K562 (cell line): ENCODE results near the gene GCNA. TPM values are rescaled to one million over a fixed set of nuclear protein-coding genes. Genes with fewer than 3 reads are reported as not detected.

Experiments used
- CTBP1 ChIP-seq: fragments of 450-650 bp; IDR thresholded peaks from 2 replicates; pipeline ENCODE4 v1.6.1; 2016; ENCODE audit warnings: borderline replicate concordance
- EWSR1 ChIP-seq: fragments of 450-650 bp; IDR thresholded peaks from 2 replicates; pipeline ENCODE4 v1.6.1; 2018; ENCODE audit warnings: borderline replicate concordance, mild to moderate bottlenecking, low read depth, moderate library complexity; ENCODE audit not compliant: partially characterized antibody
- FOXJ2 ChIP-seq: fragments of 200-800 bp; sonication (Bioruptor generic); IDR thresholded peaks from 2 replicates; pipeline ENCODE4 v1.6.1; 2016; ENCODE audit warnings: missing genetic modification characterization, missing compliant biosample characterization
- KLF1 ChIP-seq: fragments of 450-650 bp; IDR thresholded peaks from 2 replicates; pipeline ENCODE4 v1.6.1; 2016; ENCODE audit warnings: missing genetic modification characterization, missing compliant biosample characterization
- SMARCE1 ChIP-seq: fragments of 450-650 bp; IDR thresholded peaks from 2 replicates; pipeline ENCODE4 v1.7.1; 2016; ENCODE audit warnings: mild to moderate bottlenecking
- SMC3 ChIP-seq: conservative IDR thresholded peaks from 2 replicates; pipeline ENCODE4 v1.6.1; 2011; ENCODE audit warnings: low read depth, low read length, improper control_type of control experiment; ENCODE audit not compliant: insufficient read depth
- TEAD1 ChIP-seq, 2 experiments: fragments of 450-650 bp in 1 of 2; sonication (generic) in 1 of 2; formaldehyde crosslinking; IDR thresholded peaks; 2 replicates each; pipeline versions ENCODE4 v1.4.0 to v1.8.0; 2020 to 2022; ENCODE audit warnings: mild to moderate bottlenecking in 2 of 2, missing genetic modification reagents in 1 of 2
- ZNF197 ChIP-seq: fragments of 200-800 bp; sonication (Bioruptor generic); IDR thresholded peaks from 2 replicates; pipeline ENCODE4 v1.6.1; 2016; ENCODE audit warnings: low read depth, missing genetic modification characterization, missing compliant biosample characterization
- ZNF354B ChIP-seq: fragments of 250-450 bp; sonication (Bioruptor Pico); IDR thresholded peaks from 2 replicates; pipeline ENCODE4 v1.4.0; 2020
- ZNF57 ChIP-seq: fragments of 450-650 bp; formaldehyde crosslinking; IDR thresholded peaks from 2 replicates; pipeline ENCODE4 v1.4.0; 2020; ENCODE audit warnings: mild to moderate bottlenecking, moderate library complexity
- ZNF668 ChIP-seq: fragments of 250-450 bp; sonication (Bioruptor Pico); IDR thresholded peaks from 2 replicates; pipeline ENCODE4 v1.8.0; 2022; ENCODE audit warnings: mild to moderate bottlenecking, inconsistent platforms
- polyA plus RNA-seq, 8 experiments: library from polyadenylated mRNA; depleted of rRNA in 4 of 8; stranded (reverse) in 5 of 8; unstranded in 3 of 8; fragments of >200 nt; fragmentation: Nextera tagmentation in 2 of 8; fragmentation: Illumina TruSeq in 1 of 8; extraction: Ambion mirVana in 2 of 8; extraction: Trizol in 1 of 8; gene quantifications; 2 replicates each; pipeline versions ENCODE4 v1.2.1 to v1.2.3, GENCODE V29; 2011 to 2014; ENCODE audit warnings: inconsistent platforms in 1 of 8, missing spikeins in 1 of 8
- total RNA-seq, 7 experiments: library from RNA; depleted of rRNA in 6 of 7; stranded (reverse); fragments of >200 nt in 6 of 7; fragmentation: Illumina TruSeq in 2 of 7; extraction: Trizol in 2 of 7; gene quantifications; 2 replicates each; pipeline versions ENCODE4 v1.2.1 to v1.2.3, GENCODE V29; 2011 to 2021; ENCODE audit warnings: low replicate concordance in 1 of 7
- TF ChIP-seq, protein P1 (sequence below): fragments of 200-600 bp; sonication (generic); IDR thresholded peaks from one replicate; pipeline ENCODE4 v1.6.1; 2012; ENCODE audit warnings: mild to moderate bottlenecking, low read depth, low read length, inconsistent platforms
- TF ChIP-seq, protein P2 (sequence below): fragments of 450-650 bp; IDR thresholded peaks from one replicate; pipeline ENCODE4 v1.6.1; 2018; ENCODE audit warnings: mild to moderate bottlenecking, moderate library complexity; ENCODE audit not compliant: partially characterized antibody

Gene GCNA
- total and polyA plus RNA-seq, 9 of the 15 experiments (the other 6 are each of a cell fraction or from before 2014, with no cell fraction given), result 0.27 to 1.5 (median 0.86) TPM

DNA sequence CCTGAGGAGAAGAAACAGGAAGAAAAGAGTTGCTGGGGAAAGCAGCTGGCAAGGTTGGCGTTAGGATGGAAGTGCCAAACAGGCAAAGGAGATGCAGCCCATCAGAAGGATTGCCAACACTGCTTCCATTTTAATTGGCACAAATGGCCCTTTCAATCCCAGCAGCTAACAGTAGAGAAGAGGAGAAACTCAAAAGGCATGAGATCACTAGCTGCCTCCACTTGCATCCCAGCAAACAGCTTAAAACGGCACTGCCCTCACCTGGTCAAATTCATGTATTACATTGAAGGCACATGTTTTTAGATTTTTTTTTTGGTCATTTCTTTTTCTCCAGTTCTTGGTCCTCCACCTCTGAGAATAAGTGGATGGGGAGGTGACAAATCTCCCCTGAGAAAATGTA lies 74.2 kb downstream of the GCNA start (continued):
- TF ChIP-seq, protein P1, sequence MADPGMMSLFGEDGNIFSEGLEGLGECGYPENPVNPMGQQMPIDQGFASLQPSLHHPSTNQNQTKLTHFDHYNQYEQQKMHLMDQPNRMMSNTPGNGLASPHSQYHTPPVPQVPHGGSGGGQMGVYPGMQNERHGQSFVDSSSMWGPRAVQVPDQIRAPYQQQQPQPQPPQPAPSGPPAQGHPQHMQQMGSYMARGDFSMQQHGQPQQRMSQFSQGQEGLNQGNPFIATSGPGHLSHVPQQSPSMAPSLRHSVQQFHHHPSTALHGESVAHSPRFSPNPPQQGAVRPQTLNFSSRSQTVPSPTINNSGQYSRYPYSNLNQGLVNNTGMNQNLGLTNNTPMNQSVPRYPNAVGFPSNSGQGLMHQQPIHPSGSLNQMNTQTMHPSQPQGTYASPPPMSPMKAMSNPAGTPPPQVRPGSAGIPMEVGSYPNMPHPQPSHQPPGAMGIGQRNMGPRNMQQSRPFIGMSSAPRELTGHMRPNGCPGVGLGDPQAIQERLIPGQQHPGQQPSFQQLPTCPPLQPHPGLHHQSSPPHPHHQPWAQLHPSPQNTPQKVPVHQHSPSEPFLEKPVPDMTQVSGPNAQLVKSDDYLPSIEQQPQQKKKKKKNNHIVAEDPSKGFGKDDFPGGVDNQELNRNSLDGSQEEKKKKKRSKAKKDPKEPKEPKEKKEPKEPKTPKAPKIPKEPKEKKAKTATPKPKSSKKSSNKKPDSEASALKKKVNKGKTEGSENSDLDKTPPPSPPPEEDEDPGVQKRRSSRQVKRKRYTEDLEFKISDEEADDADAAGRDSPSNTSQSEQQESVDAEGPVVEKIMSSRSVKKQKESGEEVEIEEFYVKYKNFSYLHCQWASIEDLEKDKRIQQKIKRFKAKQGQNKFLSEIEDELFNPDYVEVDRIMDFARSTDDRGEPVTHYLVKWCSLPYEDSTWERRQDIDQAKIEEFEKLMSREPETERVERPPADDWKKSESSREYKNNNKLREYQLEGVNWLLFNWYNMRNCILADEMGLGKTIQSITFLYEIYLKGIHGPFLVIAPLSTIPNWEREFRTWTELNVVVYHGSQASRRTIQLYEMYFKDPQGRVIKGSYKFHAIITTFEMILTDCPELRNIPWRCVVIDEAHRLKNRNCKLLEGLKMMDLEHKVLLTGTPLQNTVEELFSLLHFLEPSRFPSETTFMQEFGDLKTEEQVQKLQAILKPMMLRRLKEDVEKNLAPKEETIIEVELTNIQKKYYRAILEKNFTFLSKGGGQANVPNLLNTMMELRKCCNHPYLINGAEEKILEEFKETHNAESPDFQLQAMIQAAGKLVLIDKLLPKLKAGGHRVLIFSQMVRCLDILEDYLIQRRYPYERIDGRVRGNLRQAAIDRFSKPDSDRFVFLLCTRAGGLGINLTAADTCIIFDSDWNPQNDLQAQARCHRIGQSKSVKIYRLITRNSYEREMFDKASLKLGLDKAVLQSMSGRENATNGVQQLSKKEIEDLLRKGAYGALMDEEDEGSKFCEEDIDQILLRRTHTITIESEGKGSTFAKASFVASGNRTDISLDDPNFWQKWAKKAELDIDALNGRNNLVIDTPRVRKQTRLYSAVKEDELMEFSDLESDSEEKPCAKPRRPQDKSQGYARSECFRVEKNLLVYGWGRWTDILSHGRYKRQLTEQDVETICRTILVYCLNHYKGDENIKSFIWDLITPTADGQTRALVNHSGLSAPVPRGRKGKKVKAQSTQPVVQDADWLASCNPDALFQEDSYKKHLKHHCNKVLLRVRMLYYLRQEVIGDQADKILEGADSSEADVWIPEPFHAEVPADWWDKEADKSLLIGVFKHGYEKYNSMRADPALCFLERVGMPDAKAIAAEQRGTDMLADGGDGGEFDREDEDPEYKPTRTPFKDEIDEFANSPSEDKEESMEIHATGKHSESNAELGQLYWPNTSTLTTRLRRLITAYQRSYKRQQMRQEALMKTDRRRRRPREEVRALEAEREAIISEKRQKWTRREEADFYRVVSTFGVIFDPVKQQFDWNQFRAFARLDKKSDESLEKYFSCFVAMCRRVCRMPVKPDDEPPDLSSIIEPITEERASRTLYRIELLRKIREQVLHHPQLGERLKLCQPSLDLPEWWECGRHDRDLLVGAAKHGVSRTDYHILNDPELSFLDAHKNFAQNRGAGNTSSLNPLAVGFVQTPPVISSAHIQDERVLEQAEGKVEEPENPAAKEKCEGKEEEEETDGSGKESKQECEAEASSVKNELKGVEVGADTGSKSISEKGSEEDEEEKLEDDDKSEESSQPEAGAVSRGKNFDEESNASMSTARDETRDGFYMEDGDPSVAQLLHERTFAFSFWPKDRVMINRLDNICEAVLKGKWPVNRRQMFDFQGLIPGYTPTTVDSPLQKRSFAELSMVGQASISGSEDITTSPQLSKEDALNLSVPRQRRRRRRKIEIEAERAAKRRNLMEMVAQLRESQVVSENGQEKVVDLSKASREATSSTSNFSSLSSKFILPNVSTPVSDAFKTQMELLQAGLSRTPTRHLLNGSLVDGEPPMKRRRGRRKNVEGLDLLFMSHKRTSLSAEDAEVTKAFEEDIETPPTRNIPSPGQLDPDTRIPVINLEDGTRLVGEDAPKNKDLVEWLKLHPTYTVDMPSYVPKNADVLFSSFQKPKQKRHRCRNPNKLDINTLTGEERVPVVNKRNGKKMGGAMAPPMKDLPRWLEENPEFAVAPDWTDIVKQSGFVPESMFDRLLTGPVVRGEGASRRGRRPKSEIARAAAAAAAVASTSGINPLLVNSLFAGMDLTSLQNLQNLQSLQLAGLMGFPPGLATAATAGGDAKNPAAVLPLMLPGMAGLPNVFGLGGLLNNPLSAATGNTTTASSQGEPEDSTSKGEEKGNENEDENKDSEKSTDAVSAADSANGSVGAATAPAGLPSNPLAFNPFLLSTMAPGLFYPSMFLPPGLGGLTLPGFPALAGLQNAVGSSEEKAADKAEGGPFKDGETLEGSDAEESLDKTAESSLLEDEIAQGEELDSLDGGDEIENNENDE, result no peak
- TF ChIP-seq CTBP1 (no peak), ZNF668 (no peak), ZNF197 (CRISPR knock-in tag) (no peak), ZNF354B (CRISPR knock-in tag) (no peak), SMC3 (peak; percentile 49; the same call in 1 of the 2 replicates), ZNF57 (CRISPR knock-in tag) (no peak), EWSR1 (no peak), SMARCE1 (no peak), TEAD1 (CRISPR knock-in tag; IDR thresholded peaks at IDR 0.05) (no peak), FOXJ2 (tag) (no peak), KLF1 (tag) (no peak)
- TF ChIP-seq, protein P2, sequence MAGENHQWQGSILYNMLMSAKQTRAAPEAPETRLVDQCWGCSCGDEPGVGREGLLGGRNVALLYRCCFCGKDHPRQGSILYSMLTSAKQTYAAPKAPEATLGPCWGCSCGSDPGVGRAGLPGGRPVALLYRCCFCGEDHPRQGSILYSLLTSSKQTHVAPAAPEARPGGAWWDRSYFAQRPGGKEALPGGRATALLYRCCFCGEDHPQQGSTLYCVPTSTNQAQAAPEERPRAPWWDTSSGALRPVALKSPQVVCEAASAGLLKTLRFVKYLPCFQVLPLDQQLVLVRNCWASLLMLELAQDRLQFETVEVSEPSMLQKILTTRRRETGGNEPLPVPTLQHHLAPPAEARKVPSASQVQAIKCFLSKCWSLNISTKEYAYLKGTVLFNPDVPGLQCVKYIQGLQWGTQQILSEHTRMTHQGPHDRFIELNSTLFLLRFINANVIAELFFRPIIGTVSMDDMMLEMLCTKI, result no peak
